DOHH2 (cell line): ENCODE measurements around the gene PIKFYVE.

Source experiments
- EZH2phosphoT487 ChIP-seq: fragments of 200-600 bp; sonication (generic); IDR thresholded peaks from 2 replicates; pipeline ENCODE4 v1.6.1; 2017; ENCODE audit warnings: borderline replicate concordance, mild to moderate bottlenecking, antibody characterized with exemption, low read length, moderate library complexity, mixed read lengths
- TF ChIP-seq, protein P1 (sequence below): fragments of 200-600 bp; sonication (generic); IDR thresholded peaks from one replicate; pipeline ENCODE4 v1.5.1; 2014; ENCODE audit warnings: antibody characterized with exemption, mild to moderate bottlenecking, low read depth, low read length; ENCODE audit not compliant: poor library complexity, severe bottlenecking

DNA sequence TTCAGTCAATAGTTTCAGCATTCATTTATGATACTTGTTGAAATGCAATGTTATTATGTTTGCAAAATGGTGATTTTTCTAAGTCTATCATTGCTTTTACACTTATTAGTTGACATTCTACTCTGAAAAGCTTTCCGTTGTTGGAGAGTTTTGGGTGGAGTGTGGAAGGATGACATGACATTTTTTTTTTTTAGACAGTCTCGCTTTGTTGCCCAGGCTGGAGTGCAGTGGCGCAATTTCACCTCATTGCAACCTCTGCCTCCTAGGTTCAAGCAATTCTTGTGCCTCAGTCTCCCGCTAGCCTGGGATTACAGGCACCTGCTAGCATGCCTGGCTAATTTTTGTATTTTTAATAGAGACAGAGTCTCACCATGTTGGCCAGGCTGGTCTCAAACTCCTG is 29.8 kb downstream of the PIKFYVE start:
- TF ChIP-seq, protein P1, sequence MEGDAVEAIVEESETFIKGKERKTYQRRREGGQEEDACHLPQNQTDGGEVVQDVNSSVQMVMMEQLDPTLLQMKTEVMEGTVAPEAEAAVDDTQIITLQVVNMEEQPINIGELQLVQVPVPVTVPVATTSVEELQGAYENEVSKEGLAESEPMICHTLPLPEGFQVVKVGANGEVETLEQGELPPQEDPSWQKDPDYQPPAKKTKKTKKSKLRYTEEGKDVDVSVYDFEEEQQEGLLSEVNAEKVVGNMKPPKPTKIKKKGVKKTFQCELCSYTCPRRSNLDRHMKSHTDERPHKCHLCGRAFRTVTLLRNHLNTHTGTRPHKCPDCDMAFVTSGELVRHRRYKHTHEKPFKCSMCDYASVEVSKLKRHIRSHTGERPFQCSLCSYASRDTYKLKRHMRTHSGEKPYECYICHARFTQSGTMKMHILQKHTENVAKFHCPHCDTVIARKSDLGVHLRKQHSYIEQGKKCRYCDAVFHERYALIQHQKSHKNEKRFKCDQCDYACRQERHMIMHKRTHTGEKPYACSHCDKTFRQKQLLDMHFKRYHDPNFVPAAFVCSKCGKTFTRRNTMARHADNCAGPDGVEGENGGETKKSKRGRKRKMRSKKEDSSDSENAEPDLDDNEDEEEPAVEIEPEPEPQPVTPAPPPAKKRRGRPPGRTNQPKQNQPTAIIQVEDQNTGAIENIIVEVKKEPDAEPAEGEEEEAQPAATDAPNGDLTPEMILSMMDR: no peak
- no peak for TF ChIP-seq EZH2phosphoT487
